Measurements from ENCODE around the gene CNTNAP5.

DNA sequence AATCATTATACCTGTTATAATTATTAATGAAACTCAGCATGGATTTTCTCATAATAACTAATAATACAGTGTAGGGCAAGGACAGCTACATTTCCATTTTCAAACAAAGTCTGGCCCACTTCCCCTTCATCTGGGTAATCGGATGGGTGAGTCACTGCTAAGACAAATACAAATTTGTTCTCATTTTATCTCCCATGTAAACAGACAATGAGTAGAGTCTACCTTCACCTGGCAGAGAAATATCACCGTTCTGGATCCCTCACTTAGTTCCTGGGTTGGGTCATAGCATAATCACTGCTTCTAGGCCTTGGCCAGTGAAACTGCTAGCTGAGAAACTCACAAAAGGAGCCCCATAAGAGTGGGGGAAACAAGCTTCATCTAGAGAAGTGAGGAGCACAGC is 9.2 kb downstream of the CNTNAP5 start:
- TF ChIP-seq MYC (IDR thresholded peaks at IDR 0.05; ENCODE audit: low read depth, low read length) (no peak), MYC (CRISPR knock-in tag; IDR thresholded peaks at IDR 0.05; ENCODE audit: borderline replicate concordance, low read depth) (no peak), TAF1 (IDR thresholded peaks at IDR 0.05; ENCODE audit: control insufficient read depth, extremely low read depth, insufficient read depth, low read length, severe bottlenecking) (no peak), KAT8 (IDR thresholded peaks at IDR 0.05; ENCODE audit: low read depth) (no peak), ZNF24 (IDR thresholded peaks at IDR 0.05) (no peak), DACH1 (IDR thresholded peaks at IDR 0.05; ENCODE audit: partially characterized antibody) (no peak)
- TF ChIP-seq, protein P1, sequence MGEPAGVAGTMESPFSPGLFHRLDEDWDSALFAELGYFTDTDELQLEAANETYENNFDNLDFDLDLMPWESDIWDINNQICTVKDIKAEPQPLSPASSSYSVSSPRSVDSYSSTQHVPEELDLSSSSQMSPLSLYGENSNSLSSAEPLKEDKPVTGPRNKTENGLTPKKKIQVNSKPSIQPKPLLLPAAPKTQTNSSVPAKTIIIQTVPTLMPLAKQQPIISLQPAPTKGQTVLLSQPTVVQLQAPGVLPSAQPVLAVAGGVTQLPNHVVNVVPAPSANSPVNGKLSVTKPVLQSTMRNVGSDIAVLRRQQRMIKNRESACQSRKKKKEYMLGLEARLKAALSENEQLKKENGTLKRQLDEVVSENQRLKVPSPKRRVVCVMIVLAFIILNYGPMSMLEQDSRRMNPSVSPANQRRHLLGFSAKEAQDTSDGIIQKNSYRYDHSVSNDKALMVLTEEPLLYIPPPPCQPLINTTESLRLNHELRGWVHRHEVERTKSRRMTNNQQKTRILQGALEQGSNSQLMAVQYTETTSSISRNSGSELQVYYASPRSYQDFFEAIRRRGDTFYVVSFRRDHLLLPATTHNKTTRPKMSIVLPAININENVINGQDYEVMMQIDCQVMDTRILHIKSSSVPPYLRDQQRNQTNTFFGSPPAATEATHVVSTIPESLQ (CRISPR knock-in tag; IDR thresholded peaks at IDR 0.05) = no peak

Measured in K562 (cell line).